GM23338 (cell line): ENCODE measurements around the gene GPRC5B.

ENCODE experiments used
- EZH2 ChIP-seq: fragments of 200-600 bp; sonication (generic); IDR thresholded peaks from one replicate; pipeline ENCODE4 v1.8.0; 2017; ENCODE audit warnings: antibody characterized with exemption, mild to moderate bottlenecking, low read depth; ENCODE audit not compliant: unreplicated experiment
- POLR2AphosphoS5 ChIP-seq: IDR thresholded peaks from 2 replicates; pipeline ENCODE4 v1.6.1; 2016; ENCODE audit warnings: antibody characterized with exemption, low read depth
- TF ChIP-seq, protein P1 (sequence below), 2 experiments: fragments of 200-600 bp in 1 of 2; sonication (generic) in 1 of 2; conservative IDR thresholded peaks; 2 replicates each; pipeline versions ENCODE4 v1.5.1 to v1.6.1; 2016 to 2017; ENCODE audit warnings: antibody characterized with exemption in 2 of 2, low read depth in 2 of 2, mild to moderate bottlenecking in 2 of 2, moderate library complexity in 1 of 2

DNA sequence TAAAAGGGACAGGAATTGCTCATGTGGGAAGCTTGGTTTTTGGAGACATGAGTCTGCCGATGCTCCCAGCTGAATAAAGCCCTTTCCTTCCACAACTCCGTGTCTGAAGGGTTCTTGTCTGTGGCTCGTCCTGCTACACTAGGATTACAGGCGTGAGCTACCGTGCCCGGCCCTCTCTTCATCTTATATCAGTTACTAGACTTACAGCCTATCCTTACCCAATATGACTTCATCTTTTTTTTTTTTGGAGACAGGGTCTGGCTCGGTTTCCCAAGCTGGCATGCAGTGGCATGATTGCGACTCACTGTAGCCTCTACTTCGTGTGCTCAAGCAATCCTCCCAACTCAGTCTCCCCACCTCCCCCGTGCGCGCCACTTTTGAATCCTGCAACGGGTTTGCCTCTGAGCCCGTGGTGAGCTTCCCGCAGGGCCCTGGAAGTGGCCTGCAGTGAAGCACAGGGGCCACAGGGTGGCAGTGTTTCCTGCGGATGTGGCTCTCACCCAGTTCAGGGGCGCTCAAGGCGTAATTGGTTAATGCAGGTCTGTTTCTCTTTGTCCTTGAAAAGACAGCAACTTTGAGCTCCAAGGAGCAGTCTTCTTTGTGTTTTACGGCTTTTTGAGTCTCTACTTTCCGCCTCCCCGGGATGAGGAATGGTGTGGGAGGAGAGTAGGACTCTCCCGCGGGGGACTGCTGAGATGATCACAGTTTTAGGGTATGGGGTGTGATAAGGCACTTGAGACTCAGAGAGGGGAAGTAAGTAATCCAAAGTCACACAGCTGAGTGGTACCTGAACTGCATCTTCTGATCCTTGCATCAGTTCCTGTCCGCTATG lies 22.7 kb upstream of the GPRC5B start:
- TF ChIP-seq, protein P1, sequence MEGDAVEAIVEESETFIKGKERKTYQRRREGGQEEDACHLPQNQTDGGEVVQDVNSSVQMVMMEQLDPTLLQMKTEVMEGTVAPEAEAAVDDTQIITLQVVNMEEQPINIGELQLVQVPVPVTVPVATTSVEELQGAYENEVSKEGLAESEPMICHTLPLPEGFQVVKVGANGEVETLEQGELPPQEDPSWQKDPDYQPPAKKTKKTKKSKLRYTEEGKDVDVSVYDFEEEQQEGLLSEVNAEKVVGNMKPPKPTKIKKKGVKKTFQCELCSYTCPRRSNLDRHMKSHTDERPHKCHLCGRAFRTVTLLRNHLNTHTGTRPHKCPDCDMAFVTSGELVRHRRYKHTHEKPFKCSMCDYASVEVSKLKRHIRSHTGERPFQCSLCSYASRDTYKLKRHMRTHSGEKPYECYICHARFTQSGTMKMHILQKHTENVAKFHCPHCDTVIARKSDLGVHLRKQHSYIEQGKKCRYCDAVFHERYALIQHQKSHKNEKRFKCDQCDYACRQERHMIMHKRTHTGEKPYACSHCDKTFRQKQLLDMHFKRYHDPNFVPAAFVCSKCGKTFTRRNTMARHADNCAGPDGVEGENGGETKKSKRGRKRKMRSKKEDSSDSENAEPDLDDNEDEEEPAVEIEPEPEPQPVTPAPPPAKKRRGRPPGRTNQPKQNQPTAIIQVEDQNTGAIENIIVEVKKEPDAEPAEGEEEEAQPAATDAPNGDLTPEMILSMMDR (conservative IDR thresholded peaks at IDR 0.05; ENCODE audit: low read depth in 2 of 2) = peak; percentile 97 to 98
- TF ChIP-seq EZH2 (no peak), POLR2AphosphoS5 (no peak)
